ENCODE measurements around the gene C20orf144. TPM values are rescaled to one million over a fixed set of nuclear protein-coding genes. Genes with fewer than 3 reads are reported as not detected.

The C20orf144 gene
- total and polyA plus RNA-seq, 2 experiments from 2014 or later = 0.26 to 0.66 TPM

- no peak overlapping the region for H3K27ac ChIP-seq (ENCODE audit: low read depth)
- no peak for DNase-seq (ENCODE audit: low spot score)
- no peaks in the 10 kb centered on the region for H3K9me2 ChIP-seq (ENCODE audit: insufficient read depth)
- H4K20me1 ChIP-seq (replicated peaks; ENCODE audit: insufficient read depth) = no peaks in the 10 kb centered on the region
- ATAC-seq = no peak
- Mint-ChIP-seq H3K4me3 (no peak overlapping the region), H3K9me3 (no peaks in the 10 kb centered on the region; the same call in 2 of the 3 replicates), H3K27me3 (ENCODE audit: insufficient read depth, low read depth, poor library complexity) (peaks cover 4% of the 10 kb centered on the region), H3K27ac (no peak overlapping the region; the same call in 1 of the 2 replicates), H3K4me1 (peaks cover 21% of the 10 kb centered on the region; the same call in 2 of the 3 replicates), H3K36me3 (ENCODE audit: low read depth) (peaks cover 2% of the 10 kb centered on the region; the same call in 1 of the 3 replicates)
- no peaks in the 10 kb centered on the region; the same call in 1 of the 2 replicates for H3K4me1 ChIP-seq (ENCODE audit: insufficient read depth)
- no peaks in the 10 kb centered on the region for H3K36me3 ChIP-seq (ENCODE audit: insufficient read depth)
- H3K79me2 ChIP-seq (replicated peaks; ENCODE audit: insufficient read depth) = no peaks in the 10 kb centered on the region
- no peak for TF ChIP-seq STAT1 (IDR thresholded peaks at IDR 0.05; ENCODE audit: unreplicated experiment)
- TF ChIP-seq, protein P1, sequence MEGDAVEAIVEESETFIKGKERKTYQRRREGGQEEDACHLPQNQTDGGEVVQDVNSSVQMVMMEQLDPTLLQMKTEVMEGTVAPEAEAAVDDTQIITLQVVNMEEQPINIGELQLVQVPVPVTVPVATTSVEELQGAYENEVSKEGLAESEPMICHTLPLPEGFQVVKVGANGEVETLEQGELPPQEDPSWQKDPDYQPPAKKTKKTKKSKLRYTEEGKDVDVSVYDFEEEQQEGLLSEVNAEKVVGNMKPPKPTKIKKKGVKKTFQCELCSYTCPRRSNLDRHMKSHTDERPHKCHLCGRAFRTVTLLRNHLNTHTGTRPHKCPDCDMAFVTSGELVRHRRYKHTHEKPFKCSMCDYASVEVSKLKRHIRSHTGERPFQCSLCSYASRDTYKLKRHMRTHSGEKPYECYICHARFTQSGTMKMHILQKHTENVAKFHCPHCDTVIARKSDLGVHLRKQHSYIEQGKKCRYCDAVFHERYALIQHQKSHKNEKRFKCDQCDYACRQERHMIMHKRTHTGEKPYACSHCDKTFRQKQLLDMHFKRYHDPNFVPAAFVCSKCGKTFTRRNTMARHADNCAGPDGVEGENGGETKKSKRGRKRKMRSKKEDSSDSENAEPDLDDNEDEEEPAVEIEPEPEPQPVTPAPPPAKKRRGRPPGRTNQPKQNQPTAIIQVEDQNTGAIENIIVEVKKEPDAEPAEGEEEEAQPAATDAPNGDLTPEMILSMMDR (conservative IDR thresholded peaks at IDR 0.05; ENCODE audit: low read depth in 2 of 2) = no peak
- TF ChIP-seq ZNF114 (CRISPR knock-in tag; IDR thresholded peaks at IDR 0.05) = no peak
- TF ChIP-seq ZNF462 (CRISPR knock-in tag; IDR thresholded peaks at IDR 0.05) = no peak
- TF ChIP-seq EZH2phosphoT487 (IDR thresholded peaks at IDR 0.05; ENCODE audit: unreplicated experiment) = no peak
- TF ChIP-seq JUNB (IDR thresholded peaks at IDR 0.05; ENCODE audit: unreplicated experiment) = no peak
- TF ChIP-seq, protein P2, sequence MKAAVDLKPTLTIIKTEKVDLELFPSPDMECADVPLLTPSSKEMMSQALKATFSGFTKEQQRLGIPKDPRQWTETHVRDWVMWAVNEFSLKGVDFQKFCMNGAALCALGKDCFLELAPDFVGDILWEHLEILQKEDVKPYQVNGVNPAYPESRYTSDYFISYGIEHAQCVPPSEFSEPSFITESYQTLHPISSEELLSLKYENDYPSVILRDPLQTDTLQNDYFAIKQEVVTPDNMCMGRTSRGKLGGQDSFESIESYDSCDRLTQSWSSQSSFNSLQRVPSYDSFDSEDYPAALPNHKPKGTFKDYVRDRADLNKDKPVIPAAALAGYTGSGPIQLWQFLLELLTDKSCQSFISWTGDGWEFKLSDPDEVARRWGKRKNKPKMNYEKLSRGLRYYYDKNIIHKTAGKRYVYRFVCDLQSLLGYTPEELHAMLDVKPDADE (IDR thresholded peaks at IDR 0.05) = no peak
- TF ChIP-seq REST (IDR thresholded peaks at IDR 0.05; ENCODE audit: unreplicated experiment) = no peak
- TF ChIP-seq NANOG (IDR thresholded peaks at IDR 0.05; ENCODE audit: borderline replicate concordance) = no peak
- no peak for TF ChIP-seq POLR2AphosphoS5 (IDR thresholded peaks at IDR 0.05; ENCODE audit: low read depth)
- no peak for TF ChIP-seq EZH2 (IDR thresholded peaks at IDR 0.05; ENCODE audit: low read depth, unreplicated experiment)
- TF ChIP-seq ZNF331 (CRISPR knock-in tag; IDR thresholded peaks at IDR 0.05; ENCODE audit: low read depth) = no peak
- TF ChIP-seq CREB1 (CRISPR knock-in tag; IDR thresholded peaks at IDR 0.05; ENCODE audit: low read depth) = no peak
- no peak overlapping the region for H3K4me2 ChIP-seq
- H3F3A ChIP-seq (replicated peaks; ENCODE audit: low read depth) = no peaks in the 10 kb centered on the region
- no peak overlapping the region for H3K4me3 ChIP-seq
- no peak overlapping the region for H2AFZ ChIP-seq
- H3K27me3 ChIP-seq (ENCODE audit: insufficient read depth) = no peaks in the 10 kb centered on the region
Observed at GRCh38 chr20:33650753-33651561, 11.2 kb upstream of the C20orf144 start.
